Measurements from ENCODE around the gene RHOXF1. TPM values are rescaled to one million over a fixed set of nuclear protein-coding genes. Genes with fewer than 3 reads are reported as not detected.
"Not testable (repeated sequence)": the region's sequence is repeated elsewhere in the genome, so short reads cannot be mapped to it uniquely, and the experiment has no call there.

The RHOXF1 gene
- total RNA-seq, 2 donors from 2014 or later = 0.80 TPM; not detected in 1

DNA sequence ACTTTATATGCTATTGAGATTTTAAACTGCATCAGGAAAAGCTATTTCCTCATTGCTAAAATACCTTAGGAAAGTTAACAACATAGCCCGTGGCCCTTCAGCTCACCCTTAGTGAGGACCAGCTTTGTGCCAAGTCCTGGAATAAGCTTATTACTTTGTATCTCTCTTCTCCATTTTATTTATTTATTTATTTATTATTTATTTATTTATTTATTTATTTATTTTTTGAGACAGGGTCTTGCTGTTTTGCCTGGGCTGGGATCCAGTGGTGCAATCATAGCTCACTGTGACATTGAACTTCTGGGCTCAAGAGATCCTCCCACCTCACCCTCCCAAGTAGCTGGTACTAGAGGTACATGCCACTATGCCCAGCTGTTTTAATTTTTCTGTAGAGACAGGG, 6.3 kb downstream of the RHOXF1 start:
- DNase-seq (ENCODE audit: low spot score in 2 of 2) (no peak), ATAC-seq (no peak)
- Mint-ChIP-seq H3K36me3 (no peaks in the 10 kb centered on the region), H3K27ac (no peak overlapping the region), H3K9me3 (no peaks in the 10 kb centered on the region)

DNA sequence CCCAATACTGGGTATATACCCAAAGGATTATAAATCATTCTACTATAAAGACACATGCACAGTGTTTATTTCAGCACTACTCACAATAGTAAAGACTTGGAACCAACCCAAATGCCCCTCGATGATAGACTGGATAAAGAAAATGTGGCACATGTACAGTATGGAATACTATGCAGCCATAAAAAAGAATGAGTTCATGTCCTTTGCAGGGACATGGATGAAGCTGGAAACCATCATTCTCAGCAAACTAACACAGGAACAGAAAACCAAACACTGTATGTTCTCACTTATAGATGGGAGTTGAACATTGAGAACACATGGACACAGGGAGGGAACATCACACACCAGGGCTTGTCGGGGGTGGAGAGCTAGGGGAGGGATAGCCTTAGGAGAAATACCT, 11.0 kb downstream of the RHOXF1 start:
- not testable (repeated sequence) for H3K36me3 Mint-ChIP-seq; H3K27ac Mint-ChIP-seq; ATAC-seq; DNase-seq (ENCODE audit: low spot score in 2 of 2); H3K9me3 Mint-ChIP-seq

- ATAC-seq, H3K27ac Mint-ChIP-seq, H3K9me3 Mint-ChIP-seq: not testable (repeated sequence)
These were observed 14.7 kb downstream of the RHOXF1 start for GRCh38 chrX:120101057-120101456.

DNA sequence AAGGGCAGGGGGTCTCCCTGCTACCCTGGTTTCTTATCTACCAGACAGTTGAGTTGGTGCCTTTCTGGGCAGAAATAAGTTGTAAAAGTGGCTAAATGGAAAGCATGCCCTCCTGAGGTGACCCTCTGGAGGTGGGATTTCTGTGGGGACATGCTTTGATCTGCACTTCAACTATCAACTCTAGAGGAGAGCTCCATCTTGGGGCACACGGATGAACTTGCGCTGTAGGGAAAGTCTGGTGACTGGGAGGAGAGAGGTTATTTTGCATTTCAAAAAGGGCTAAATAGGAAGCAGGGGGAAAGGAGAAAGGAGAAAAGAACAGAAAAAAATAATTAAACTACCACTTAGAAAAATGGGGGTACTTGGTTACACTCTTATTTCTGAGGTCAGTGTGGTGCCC, 25.5 kb downstream of the RHOXF1 start:
- no peak for ATAC-seq
- H3K9me3 Mint-ChIP-seq = no peaks in the 10 kb centered on the region
- no peak for DNase-seq (ENCODE audit: low spot score in 2 of 2)

More at GRCh38 chrX:120101057-120101456, 14.7 kb downstream of the RHOXF1 start:
- not testable (repeated sequence) for DNase-seq (ENCODE audit: low spot score in 2 of 2); H3K36me3 Mint-ChIP-seq

GRCh38 chrX:120087289-120088017, 28.3 kb downstream of the RHOXF1 start:
- H3K36me3 Mint-ChIP-seq = no peaks in the 10 kb centered on the region
- no peaks in the 10 kb centered on the region for H3K9me3 Mint-ChIP-seq
- DNase-seq (ENCODE audit: low spot score in 2 of 2) = no peak
- H3K27ac Mint-ChIP-seq = no peak overlapping the region
- no peak for ATAC-seq

More for the DNA sequence above, 25.5 kb downstream of the RHOXF1 start:
- H3K36me3 Mint-ChIP-seq = no peaks in the 10 kb centered on the region
- no peak overlapping the region for H3K27ac Mint-ChIP-seq

GRCh38 chrX:120085553-120086185, 30.0 kb downstream of the RHOXF1 start:
- DNase-seq (ENCODE audit: low spot score in 2 of 2); H3K27ac Mint-ChIP-seq; H3K9me3 Mint-ChIP-seq; H3K36me3 Mint-ChIP-seq: not testable (repeated sequence)
- ATAC-seq = peak in 1 of 2 donors; percentile 36

GRCh38 chrX:120077590-120077989, 38.1 kb downstream of the RHOXF1 start, which contains the start of gene RHOXF2B:
RHOXF2B (minus strand) TSS chrX:120077690; CDS start chrX:120077552, 138 bp downstream.
- DNase-seq (ENCODE audit: low spot score in 2 of 2); ATAC-seq; H3K27ac Mint-ChIP-seq; H3K9me3 Mint-ChIP-seq; H3K36me3 Mint-ChIP-seq: not testable (repeated sequence)

DNA sequence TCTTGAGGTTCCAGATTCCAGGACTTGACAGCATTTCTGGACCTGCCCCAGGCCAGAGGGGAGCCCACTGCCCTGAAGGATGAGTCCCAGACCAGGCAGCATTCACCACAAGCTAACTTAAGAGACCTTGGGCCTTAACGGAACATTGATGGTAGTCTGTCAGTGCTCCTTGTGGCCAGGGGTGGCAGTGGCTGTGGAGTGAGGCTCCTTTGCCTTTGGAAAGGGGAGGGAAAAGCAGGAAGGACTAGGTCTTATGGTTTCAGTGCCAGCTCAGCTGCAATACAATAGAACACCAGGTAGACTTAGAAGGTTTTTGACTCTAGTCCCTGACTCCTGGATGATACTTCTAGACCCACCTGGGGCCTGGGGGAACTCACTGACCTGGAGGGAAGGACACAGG, 49.5 kb downstream of the RHOXF1 start:
- not testable (repeated sequence) for H3K36me3 Mint-ChIP-seq; H3K27ac Mint-ChIP-seq; ATAC-seq; DNase-seq (ENCODE audit: low spot score in 2 of 2); H3K9me3 Mint-ChIP-seq

Other genes starting within 250 kb of the RHOXF1 start
- gene RNF113A, start 244.2 kb downstream of the RHOXF1 start, total RNA-seq = 10 to 100 TPM; 20.1 to 34.3 TPM
- gene NDUFA1, start 244.1 kb downstream of the RHOXF1 start, total RNA-seq = 100 to 1,000 TPM in 1 of 2 donors, 10 to 100 TPM in 1; 67.6 to 111 TPM
- gene AKAP14, start 220.0 kb downstream of the RHOXF1 start, total RNA-seq = under 1 TPM in 1 of 2 donors, not detected in 1; 0.66 TPM
- 10 to 100 TPM in 1 of 2 donors, 1 to 10 TPM in 1; 8.8 to 11.4 TPM for gene NKAP, start 172.2 kb downstream of the RHOXF1 start, total RNA-seq
- gene RHOXF2B, start 38.2 kb downstream of the RHOXF1 start, total RNA-seq = not detected
- gene RHOXF2, start 42.7 kb upstream of the RHOXF1 start, total RNA-seq = 1 to 10 TPM in 1 of 2 donors, not detected in 1; 2.0 TPM
- 10 to 100 TPM; 12.3 to 12.8 TPM for gene ZBTB33, start 134.9 kb upstream of the RHOXF1 start, total RNA-seq
- gene TMEM255A, start 195.5 kb upstream of the RHOXF1 start, total RNA-seq = not detected
- gene ATP1B4, start 246.2 kb upstream of the RHOXF1 start, total RNA-seq = not detected